Epithelial cell of esophagus (primary cell): ENCODE measurements around the gene PHLDB3.
"Not testable (repeated sequence)": the region's sequence is repeated elsewhere in the genome, so short reads cannot be mapped to it uniquely, and the experiment has no call there.

ENCODE experiments used
- DNase-seq: peaks from one replicate; pipeline ENCODE4 v3.0.0; 2010; ENCODE audit warnings: low read depth
- H3K4me3 ChIP-seq: 2 replicates; pipeline ENCODE4 v1.5.1; 2011; ENCODE audit warnings: mild to moderate bottlenecking, low read length, control low read depth
- CTCF ChIP-seq: IDR thresholded peaks from 2 replicates; pipeline ENCODE4 v1.5.1; 2011; ENCODE audit warnings: low read depth, mild to moderate bottlenecking, low read length, control low read depth, inconsistent platforms; ENCODE audit not compliant: insufficient read depth; ENCODE audit errors: missing control alignments

PHLDB3 gene

GRCh38 chr19:43445426-43445825 is 59.1 kb downstream of the PHLDB3 start:
- TF ChIP-seq CTCF: no peak
- DNase-seq: no peak
- no peak overlapping the region for H3K4me3 ChIP-seq

DNA sequence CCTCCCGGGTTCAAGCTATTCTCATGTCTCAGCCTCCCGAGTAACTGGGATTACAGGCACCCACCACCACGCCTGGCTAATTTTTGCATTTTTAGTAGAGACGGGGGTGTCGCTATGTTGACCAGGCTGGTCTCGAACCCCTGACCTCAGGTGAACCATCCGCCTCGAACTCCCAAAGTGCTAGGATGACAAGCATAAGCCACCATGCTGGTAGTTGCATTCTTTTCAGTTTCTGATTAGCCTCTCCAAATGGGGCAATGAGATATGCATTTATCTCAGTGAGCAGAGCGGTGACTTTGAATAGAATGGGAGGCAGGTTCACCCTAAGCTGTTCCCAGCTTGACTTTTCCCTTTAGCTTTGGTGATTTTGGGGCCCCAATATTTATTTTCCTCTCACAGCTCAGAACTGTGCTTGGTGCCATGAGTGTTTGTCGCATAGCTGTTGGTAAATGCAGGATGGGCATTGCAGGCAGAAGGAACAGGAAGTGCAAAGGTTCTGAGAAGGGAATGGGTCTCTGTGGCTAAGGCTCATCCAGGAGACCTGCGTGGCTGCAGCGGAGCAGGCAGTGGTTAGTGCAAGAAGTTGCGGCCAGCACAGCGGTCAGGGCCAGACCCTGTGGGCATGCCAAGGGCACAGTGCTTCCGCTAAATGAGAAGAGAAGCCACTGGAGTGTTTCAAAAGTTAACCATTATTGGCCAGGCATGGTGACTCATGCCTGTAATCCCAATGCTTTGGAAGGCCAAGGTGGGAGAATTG is 59.8 kb downstream of the PHLDB3 start:
- H3K4me3 ChIP-seq: no peak overlapping the region
- TF ChIP-seq CTCF: no peak
- DNase-seq: no peak

DNA sequence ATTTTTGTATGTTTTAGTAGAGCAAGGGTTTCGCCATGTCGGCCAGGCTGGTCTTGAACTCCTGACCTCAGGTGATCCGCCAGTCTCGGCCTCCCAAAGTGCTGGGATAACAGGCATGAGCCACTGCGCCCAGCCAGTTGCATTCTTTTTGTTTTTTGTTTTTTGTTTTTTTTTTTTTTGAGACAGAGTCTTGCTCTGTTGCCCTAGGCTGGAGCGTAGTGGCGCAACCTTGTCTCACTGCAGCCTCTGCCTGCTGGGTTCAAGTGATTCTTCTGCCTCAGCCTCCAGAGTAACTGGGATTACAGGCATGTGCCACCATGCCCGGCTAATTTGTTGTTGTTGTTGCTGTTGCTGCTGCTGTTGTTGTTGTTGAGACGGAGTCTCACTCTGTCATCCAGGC is 60.5 kb downstream of the PHLDB3 start:
- not testable (repeated sequence) for H3K4me3 ChIP-seq, DNase-seq

- DNase-seq: peak; percentile 55
- no peak for TF ChIP-seq CTCF
- no peak overlapping the region for H3K4me3 ChIP-seq
These were observed 62.8 kb downstream of the PHLDB3 start for GRCh38 chr19:43441716-43442115.

DNA sequence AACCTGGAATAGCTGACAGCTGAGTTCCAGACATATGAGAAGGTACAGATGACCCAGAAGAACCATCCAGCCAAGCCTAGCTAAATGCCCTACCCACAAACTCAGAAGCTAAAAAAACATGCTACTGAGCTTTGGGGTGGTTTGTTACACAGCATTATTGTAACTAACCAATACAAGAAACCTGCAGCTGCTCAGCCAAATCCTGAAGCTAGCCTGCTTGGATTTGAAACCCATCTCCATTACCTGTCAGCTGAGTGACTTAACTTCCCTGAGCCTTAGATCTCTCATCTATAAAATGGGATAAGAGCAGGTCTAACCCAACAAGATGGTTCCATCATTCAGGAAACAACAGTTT is 64.9 kb downstream of the PHLDB3 start:
- no peak for DNase-seq
- no peak overlapping the region for H3K4me3 ChIP-seq
- TF ChIP-seq CTCF: no peak

GRCh38 chr19:43439032-43439708 is 65.4 kb downstream of the PHLDB3 start:
- TF ChIP-seq CTCF: no peak
- H3K4me3 ChIP-seq: no peak overlapping the region
- DNase-seq: peak; percentile 91

DNA sequence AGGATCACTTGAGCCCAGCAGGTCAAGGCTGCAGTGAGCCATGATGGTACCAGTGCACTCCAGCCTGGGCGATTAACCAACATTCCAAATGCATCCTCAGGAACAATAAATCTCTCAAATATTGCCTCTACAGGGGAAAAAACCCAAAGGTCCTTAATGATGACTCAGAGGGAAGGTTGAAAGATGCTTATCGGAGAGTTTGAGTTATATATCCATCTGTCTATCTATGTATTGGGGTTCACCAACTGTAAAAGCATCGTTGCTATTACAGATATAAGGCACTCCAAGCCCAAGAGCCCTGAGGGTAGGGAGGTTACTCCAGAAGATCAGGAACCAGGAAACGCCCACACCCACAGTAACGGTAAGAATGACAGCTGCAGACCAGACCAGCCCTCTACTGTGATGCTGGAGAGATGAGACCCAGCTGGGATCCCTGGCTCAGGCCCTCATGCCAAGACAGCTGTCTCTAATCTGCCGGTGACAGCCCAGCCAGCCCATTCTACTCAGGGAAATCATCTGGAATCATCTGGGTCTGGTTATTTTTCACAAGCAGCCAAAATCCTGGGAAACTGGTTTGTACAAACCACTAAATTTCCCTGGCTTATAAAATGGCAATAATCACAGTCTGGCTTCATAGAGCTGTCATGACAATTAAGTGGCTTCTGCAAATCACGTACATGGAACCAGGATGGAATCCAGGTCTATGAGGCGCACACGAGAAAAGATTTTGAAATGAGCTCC is 66.1 kb downstream of the PHLDB3 start:
- no peak overlapping the region for H3K4me3 ChIP-seq
- TF ChIP-seq CTCF: no peak

More for the DNA sequence above, 66.1 kb downstream of the PHLDB3 start:
- DNase-seq: peak; percentile 77
